SU-DHL-6 (cell line): Measurements from ENCODE around the gene REXO4.

ENCODE experiments used
- CTCF ChIP-seq: fragments of 200-600 bp; sonication (generic); IDR thresholded peaks from one replicate; pipeline ENCODE4 v1.5.1; 2017; ENCODE audit warnings: antibody characterized with exemption, mild to moderate bottlenecking, low read length, moderate library complexity; ENCODE audit not compliant: insufficient read depth, poor library complexity, severe bottlenecking
- EZH2phosphoT487 ChIP-seq: fragments of 200-600 bp; sonication (generic), shearing (Covaris generic); conservative IDR thresholded peaks from 2 replicates; pipeline ENCODE4 v1.6.1; 2018; ENCODE audit warnings: mild to moderate bottlenecking, antibody characterized with exemption, low read length, moderate library complexity, mixed read lengths

GRCh38 chr9:133454325-133454724, 36.5 kb upstream of the REXO4 start:
- TF ChIP-seq CTCF (no peak), EZH2phosphoT487 (no peak)
